ENCODE results near the gene LRRC15. TPM values are rescaled to one million over a fixed set of nuclear protein-coding genes. Genes with fewer than 3 reads are reported as not detected.

Gene LRRC15
- total and polyA plus RNA-seq, 2 donors, result 0.08 to 0.11 TPM

- H3K36me3 ChIP-seq (ENCODE audit: insufficient read depth), result no peaks in the 10 kb centered on the region
- H3K4me1 ChIP-seq (ENCODE audit: insufficient read depth), result no peaks in the 10 kb centered on the region
- WGBS, result 56% methylated on average over 17 of the region's 17 CpGs
- no peak overlapping the region for H3K27ac ChIP-seq (ENCODE audit: low read depth)
- H3K4me3 ChIP-seq (ENCODE audit: low read depth, low read length), result no peak overlapping the region
- DNase-seq (ENCODE audit: extremely low spot score), result no peak
Observed at GRCh38 chr3:194381460-194381875, 11.9 kb upstream of the LRRC15 start.

GRCh38 chr3:194380326-194380725, 10.8 kb upstream of the LRRC15 start:
- no peak overlapping the region for H3K27ac ChIP-seq (ENCODE audit: low read depth)
- DNase-seq (ENCODE audit: extremely low spot score), result no peak
- WGBS, result 81% methylated on average over 7 of the region's 7 CpGs
- no peaks in the 10 kb centered on the region for H3K4me1 ChIP-seq (ENCODE audit: insufficient read depth)
- H3K4me3 ChIP-seq (ENCODE audit: low read depth, low read length), result no peak overlapping the region
- H3K36me3 ChIP-seq (ENCODE audit: insufficient read depth), result no peaks in the 10 kb centered on the region

DNA sequence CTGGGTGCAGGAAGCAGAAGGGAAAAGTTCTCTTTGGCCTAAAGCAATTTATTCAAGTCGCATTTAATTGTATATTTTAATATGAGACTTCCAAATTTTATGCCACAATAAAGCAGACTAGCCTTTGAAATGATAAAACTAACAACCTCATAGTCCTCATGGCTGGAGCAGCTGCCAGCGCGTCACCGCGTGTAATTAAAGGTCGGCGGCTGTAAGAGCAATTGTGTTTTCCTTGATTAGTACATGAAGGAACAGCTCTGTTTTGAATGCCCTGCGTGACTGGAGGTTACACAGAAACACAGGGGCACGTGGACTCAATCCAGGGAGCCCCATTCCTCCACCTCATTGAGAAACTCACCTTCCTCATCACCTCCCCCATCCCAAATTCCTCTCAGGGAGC, 10.1 kb upstream of the LRRC15 start:
- WGBS, result 72% methylated on average over 9 of the region's 9 CpGs
- no peak for DNase-seq (ENCODE audit: extremely low spot score)
- H3K36me3 ChIP-seq (ENCODE audit: insufficient read depth), result no peaks in the 10 kb centered on the region
- H3K4me3 ChIP-seq (ENCODE audit: low read depth, low read length), result no peak overlapping the region
- H3K4me1 ChIP-seq (ENCODE audit: insufficient read depth), result no peaks in the 10 kb centered on the region
- no peak overlapping the region for H3K27ac ChIP-seq (ENCODE audit: low read depth)

GRCh38 chr3:194379231-194379630, 9.7 kb upstream of the LRRC15 start:
- Histone ChIP-seq H3K4me3 (ENCODE audit: low read depth, low read length) (no peak overlapping the region), H3K27ac (ENCODE audit: low read depth) (no peak overlapping the region), H3K4me1 (ENCODE audit: insufficient read depth) (no peaks in the 10 kb centered on the region), H3K36me3 (ENCODE audit: insufficient read depth) (no peaks in the 10 kb centered on the region)
- 89% methylated on average over 6 of the region's 6 CpGs for WGBS
- no peak for DNase-seq (ENCODE audit: extremely low spot score)

DNA sequence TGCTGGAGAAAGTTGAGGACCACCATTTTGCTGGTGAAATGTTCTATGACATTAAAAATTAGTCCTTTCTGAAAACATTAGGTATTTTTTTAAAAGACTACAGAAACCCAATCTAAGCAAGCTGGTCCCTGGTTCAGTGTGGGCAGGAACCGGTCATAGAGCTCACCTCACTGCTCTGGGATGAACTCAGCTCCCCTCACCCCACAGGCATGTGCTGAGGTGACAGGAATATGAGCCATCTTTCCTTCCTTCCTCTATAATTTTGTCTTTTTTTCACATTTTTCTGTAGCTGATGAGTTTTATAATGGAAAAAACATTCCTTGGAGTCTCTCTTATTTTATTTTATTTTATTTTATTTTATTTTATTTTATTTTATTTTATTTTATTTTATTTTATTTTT, 8.2 kb upstream of the LRRC15 start:
- DNase-seq (ENCODE audit: extremely low spot score), result no peak
- Histone ChIP-seq H3K27ac (ENCODE audit: low read depth) (no peak overlapping the region), H3K36me3 (ENCODE audit: insufficient read depth) (no peaks in the 10 kb centered on the region), H3K4me1 (ENCODE audit: insufficient read depth) (no peaks in the 10 kb centered on the region), H3K4me3 (ENCODE audit: low read depth, low read length) (no peak overlapping the region)
- WGBS, result 88% methylated on average over 1 of the region's 1 CpG

- no peaks in the 10 kb centered on the region for H3K36me3 ChIP-seq (ENCODE audit: insufficient read depth)
- H3K4me1 ChIP-seq (ENCODE audit: insufficient read depth), result no peaks in the 10 kb centered on the region
- DNase-seq (ENCODE audit: extremely low spot score), result no peak
- WGBS, result 80% methylated on average over 10 of the region's 10 CpGs
- no peak overlapping the region for H3K27ac ChIP-seq (ENCODE audit: low read depth)
- H3K4me3 ChIP-seq (ENCODE audit: low read depth, low read length), result no peak overlapping the region
Observed at GRCh38 chr3:194376241-194376560, 6.7 kb upstream of the LRRC15 start.

DNA sequence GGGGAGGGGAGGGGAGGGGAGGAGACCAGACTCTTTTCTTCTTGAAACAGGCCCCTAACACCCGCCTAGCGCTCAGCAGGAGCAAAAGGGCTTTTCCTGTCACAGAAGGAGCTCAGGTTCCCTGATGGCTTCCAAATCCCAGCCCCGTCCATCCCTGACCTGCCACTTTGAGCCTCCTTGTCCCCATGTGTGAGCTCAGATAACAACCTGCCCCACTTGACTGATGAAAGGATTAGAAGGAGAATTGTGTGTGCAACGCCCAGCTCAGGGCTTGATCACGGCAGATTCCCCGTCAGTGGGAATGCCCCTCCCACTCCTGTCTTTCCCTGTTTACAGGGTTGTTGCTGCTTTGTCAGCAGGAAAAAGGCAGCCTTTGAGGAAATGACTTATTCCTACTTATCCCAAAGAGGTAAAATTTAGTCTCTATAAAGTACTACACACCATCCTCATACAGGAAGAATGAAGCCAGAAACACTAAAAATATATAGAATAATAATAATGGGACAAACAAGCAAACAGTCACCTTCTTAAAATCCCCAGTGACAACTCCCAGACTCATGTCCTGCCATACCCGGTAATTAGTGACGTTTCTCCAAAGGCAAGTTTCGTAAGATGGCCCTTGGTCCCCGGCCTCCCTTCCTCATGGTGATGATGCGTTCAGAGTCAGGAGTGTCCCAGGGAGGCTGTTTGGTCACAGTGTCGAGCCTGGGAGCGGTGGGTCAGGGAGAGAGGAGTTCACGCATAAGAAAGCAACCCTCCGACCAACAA, 6.1 kb upstream of the LRRC15 start:
- 56% methylated on average over 15 of the region's 15 CpGs for WGBS
- Histone ChIP-seq H3K4me3 (ENCODE audit: low read depth, low read length) (no peak overlapping the region), H3K36me3 (ENCODE audit: insufficient read depth) (no peaks in the 10 kb centered on the region), H3K4me1 (ENCODE audit: insufficient read depth) (no peaks in the 10 kb centered on the region), H3K27ac (ENCODE audit: low read depth) (no peak overlapping the region)
- no peak for DNase-seq (ENCODE audit: extremely low spot score)

DNA sequence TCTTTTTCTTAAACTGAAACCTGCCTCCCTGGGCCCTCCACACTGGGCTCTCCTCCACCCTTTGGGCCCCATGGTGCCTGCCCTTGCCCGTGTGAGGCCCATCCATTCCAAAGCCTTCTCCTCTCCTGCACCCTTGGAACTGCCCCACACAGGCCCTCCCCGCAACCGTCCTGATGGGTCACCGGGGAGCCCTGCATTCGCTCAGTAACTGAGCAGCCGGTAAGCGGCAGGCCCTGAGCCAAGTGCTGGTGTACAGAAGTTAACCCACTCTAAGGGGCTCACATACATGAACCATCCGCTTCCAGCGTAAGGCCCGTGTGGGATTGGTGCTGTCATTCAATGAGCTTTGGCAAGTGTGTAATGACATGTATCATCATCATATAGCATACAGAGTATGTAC, 5.4 kb upstream of the LRRC15 start:
- no peak overlapping the region for H3K4me3 ChIP-seq (ENCODE audit: low read depth, low read length)
- no peak overlapping the region for H3K27ac ChIP-seq (ENCODE audit: low read depth)
- no peaks in the 10 kb centered on the region for H3K4me1 ChIP-seq (ENCODE audit: insufficient read depth)
- 63% methylated on average over 10 of the region's 10 CpGs for WGBS
- no peaks in the 10 kb centered on the region for H3K36me3 ChIP-seq (ENCODE audit: insufficient read depth)
- no peak for DNase-seq (ENCODE audit: extremely low spot score)

DNA sequence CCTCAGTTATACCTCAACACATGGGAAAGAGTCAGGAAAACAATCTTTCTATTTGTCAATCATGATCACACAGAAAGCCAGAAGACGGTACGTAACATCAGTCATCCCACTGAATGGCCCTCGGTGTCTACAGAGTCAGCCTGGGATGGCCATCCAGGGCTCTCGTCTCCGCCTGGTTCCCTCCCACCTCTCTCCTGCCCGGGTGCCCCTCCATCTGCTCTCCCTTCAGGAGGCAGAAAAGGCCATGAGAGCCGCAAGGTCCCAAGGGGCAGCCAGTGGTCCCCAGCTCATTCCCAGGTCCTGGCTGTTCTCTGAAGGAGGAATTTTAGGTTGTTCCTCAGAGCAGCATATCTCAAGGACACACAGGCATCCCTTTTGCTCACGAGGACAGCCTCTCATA, 4.4 kb upstream of the LRRC15 start:
- no peak for DNase-seq (ENCODE audit: extremely low spot score)
- Histone ChIP-seq H3K27ac (ENCODE audit: low read depth) (no peak overlapping the region), H3K4me3 (ENCODE audit: low read depth, low read length) (no peak overlapping the region), H3K4me1 (ENCODE audit: insufficient read depth) (no peaks in the 10 kb centered on the region), H3K36me3 (ENCODE audit: insufficient read depth) (no peaks in the 10 kb centered on the region)
- WGBS, result 73% methylated on average over 8 of the region's 8 CpGs

DNA sequence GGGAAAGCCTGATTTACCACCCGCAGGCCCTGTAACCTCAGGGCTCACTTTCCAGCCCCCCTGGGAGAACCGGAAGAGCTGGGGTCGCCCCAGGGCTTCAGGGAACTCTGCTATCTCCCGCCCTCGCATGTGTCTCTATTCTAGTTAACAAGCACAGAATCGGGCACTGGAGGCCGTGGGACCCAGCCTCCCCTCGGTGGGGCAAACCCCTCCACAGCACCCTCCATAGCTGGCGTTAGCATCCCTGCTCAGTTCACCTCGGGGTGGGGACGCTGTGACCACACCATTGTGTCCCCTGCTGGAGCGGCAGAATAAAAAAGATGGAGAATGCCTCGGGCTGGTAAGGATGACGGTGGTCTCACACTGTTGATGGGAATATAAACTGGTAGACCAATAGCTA, 3.5 kb upstream of the LRRC15 start:
- WGBS, result 94% methylated on average over 14 of the region's 14 CpGs
- Histone ChIP-seq H3K27ac (ENCODE audit: low read depth) (no peak overlapping the region), H3K36me3 (ENCODE audit: insufficient read depth) (no peaks in the 10 kb centered on the region), H3K4me1 (ENCODE audit: insufficient read depth) (no peaks in the 10 kb centered on the region), H3K4me3 (ENCODE audit: low read depth, low read length) (no peak overlapping the region)
- no peak for DNase-seq (ENCODE audit: extremely low spot score)

DNA sequence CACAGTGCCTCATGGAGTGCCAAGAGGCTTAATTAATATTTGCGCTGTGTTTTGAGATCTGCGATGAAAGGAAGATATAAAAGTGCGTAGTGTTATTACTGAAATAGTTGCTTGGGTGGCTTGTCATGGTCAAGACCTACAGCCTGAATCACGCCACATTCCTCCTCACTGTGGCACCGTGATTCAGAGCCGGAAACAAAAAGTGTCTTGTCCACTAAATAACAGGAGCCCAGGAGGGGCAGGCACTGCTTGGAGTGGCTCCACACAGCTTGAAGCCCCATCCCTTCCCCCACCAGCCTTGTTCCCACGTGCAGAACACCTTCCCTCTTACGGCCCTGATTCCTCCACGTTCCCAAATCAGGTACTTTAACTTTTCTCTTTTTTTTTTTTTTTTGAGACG, 1.2 kb upstream of the LRRC15 start:
- H3K4me3 ChIP-seq (ENCODE audit: low read depth, low read length), result no peak overlapping the region
- no peaks in the 10 kb centered on the region for H3K36me3 ChIP-seq (ENCODE audit: insufficient read depth)
- H3K27ac ChIP-seq (ENCODE audit: low read depth), result no peak overlapping the region
- 83% methylated on average over 10 of the region's 10 CpGs for WGBS
- H3K4me1 ChIP-seq (ENCODE audit: insufficient read depth), result no peaks in the 10 kb centered on the region
- no peak for DNase-seq (ENCODE audit: extremely low spot score)

GRCh38 chr3:194368918-194369317, 625 bp downstream of the LRRC15 start:
- Histone ChIP-seq H3K36me3 (ENCODE audit: insufficient read depth) (no peaks in the 10 kb centered on the region), H3K4me1 (ENCODE audit: insufficient read depth) (no peaks in the 10 kb centered on the region), H3K27ac (ENCODE audit: low read depth) (no peak overlapping the region), H3K4me3 (ENCODE audit: low read depth, low read length) (no peak overlapping the region)
- WGBS, result 80% methylated on average over 6 of the region's 6 CpGs
- DNase-seq (ENCODE audit: extremely low spot score), result no peak

GRCh38 chr3:194367992-194368841, 1.3 kb downstream of the LRRC15 start:
- Histone ChIP-seq H3K36me3 (ENCODE audit: insufficient read depth) (no peaks in the 10 kb centered on the region), H3K27ac (ENCODE audit: low read depth) (no peak overlapping the region), H3K4me1 (ENCODE audit: insufficient read depth) (no peaks in the 10 kb centered on the region), H3K4me3 (ENCODE audit: low read depth, low read length) (no peak overlapping the region)
- 58% methylated on average over 18 of the region's 18 CpGs for WGBS
- no peak for DNase-seq (ENCODE audit: extremely low spot score)

GRCh38 chr3:194365978-194366490, 3.5 kb downstream of the LRRC15 start:
- Histone ChIP-seq H3K27ac (ENCODE audit: low read depth) (no peak overlapping the region), H3K4me1 (ENCODE audit: insufficient read depth) (no peaks in the 10 kb centered on the region), H3K36me3 (ENCODE audit: insufficient read depth) (no peaks in the 10 kb centered on the region), H3K4me3 (ENCODE audit: low read depth, low read length) (no peak overlapping the region)
- WGBS, result 78% methylated on average over 12 of the region's 12 CpGs
- DNase-seq (ENCODE audit: extremely low spot score), result no peak

All from urinary bladder (tissue), 4 donors.